BJ (cell line): ENCODE measurements around the gene CDK2AP2. TPM values are rescaled to one million over a fixed set of nuclear protein-coding genes. Genes with fewer than 3 reads are reported as not detected.

Source experiments
- CTCF ChIA-PET: fragments of 350-600 bp; formaldehyde crosslinking; extraction: SDS; loops from one replicate; lab custom pipeline; 2021; ENCODE audit warnings: antibody characterized with exemption, inconsistent platforms; lab: Yijun Ruan, JAX
- POLR2A ChIA-PET: fragments of 300-600 bp; sonication (Branson Sonifier 250); formaldehyde crosslinking; extraction: SDS; loops from one replicate; lab custom pipeline; 2021; ENCODE audit warnings: antibody characterized with exemption; lab: Charles Lee
- DNase-seq: peaks from one replicate; pipeline ENCODE4 v3.0.0-alpha.2; 2011; ENCODE audit warnings: low read depth
- H3K27me3 ChIP-seq: 2 replicates; pipeline ENCODE4 v1.6.0; 2011; ENCODE audit warnings: low read length; ENCODE audit not compliant: control insufficient read depth, insufficient read depth
- H3K36me3 ChIP-seq: 2 replicates; pipeline ENCODE4 v1.5.1; 2011; ENCODE audit warnings: low read length; ENCODE audit not compliant: control insufficient read depth, insufficient read depth
- H3K4me3 ChIP-seq: 2 replicates; pipeline ENCODE4 v1.5.1; 2011; ENCODE audit warnings: low read depth, mild to moderate bottlenecking, control low read depth, low read length
- CTCF ChIP-seq: IDR thresholded peaks from 2 replicates; pipeline ENCODE4 v1.5.1; 2011; ENCODE audit warnings: low read depth, mild to moderate bottlenecking, control low read depth, inconsistent platforms, low read length, moderate library complexity; ENCODE audit not compliant: insufficient read depth
- polyA plus RNA-seq: library from polyadenylated mRNA; depleted of rRNA; stranded (reverse); fragments of >200 nt; gene quantifications from 2 replicates; pipeline ENCODE4 v1.2.3, GENCODE V29; 2011

Gene CDK2AP2
- polyA plus RNA-seq, 1 experiment: 30.4 TPM

- TF ChIP-seq CTCF: no peak
Observed at GRCh38 chr11:67545280-67545679, 37.3 kb upstream of the CDK2AP2 start.

DNA sequence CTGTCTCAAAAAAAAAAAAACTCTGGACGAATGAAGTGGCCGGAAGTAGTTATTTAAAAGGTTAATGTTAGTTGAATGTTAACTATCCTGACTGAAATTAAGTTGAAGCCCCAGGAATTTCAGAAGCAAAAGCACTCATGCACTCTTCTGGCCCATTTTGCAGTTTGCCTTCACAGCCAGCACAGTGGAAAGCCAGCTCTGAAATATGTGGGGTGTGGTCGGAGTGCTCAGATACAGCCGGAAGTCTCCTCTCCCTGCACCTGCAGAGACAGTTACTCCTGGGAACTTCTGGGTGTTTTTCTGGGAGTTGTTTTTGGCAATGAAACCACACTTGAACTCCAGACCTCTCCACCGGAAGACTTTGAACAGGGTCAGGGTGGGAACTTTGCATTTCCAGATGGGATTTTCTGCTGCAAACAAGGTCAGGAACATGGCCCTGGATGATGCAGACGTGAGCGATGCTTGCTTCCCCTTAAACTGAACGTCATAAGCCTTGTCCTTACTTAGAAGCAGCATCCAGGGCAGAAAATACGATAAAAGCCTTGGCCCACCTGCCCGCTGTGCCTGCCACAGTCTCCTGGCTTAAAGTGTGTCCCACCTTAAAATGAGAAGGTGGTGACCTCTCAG is 36.8 kb upstream of the CDK2AP2 start:
- ChIA-PET POLR2A (no interaction called here), CTCF (no interaction called here)
- peaks cover 2% of the 10 kb centered on the region for H3K27me3 ChIP-seq

More at GRCh38 chr11:67545280-67545679, 37.3 kb upstream of the CDK2AP2 start:
- DNase-seq: no peak
- Histone ChIP-seq H3K4me3 (no peak overlapping the region), H3K27me3 (peaks cover 2% of the 10 kb centered on the region), H3K36me3 (no peaks in the 10 kb centered on the region)
- CTCF ChIA-PET: interaction anchor here (1.1 kb wide), 1 partner anchor 63 kb away, joined by 3 read pairs; no protein-coding TSS in a partner anchor
- POLR2A ChIA-PET: no interaction called here

GRCh38 chr11:67543585-67543984 is 35.6 kb upstream of the CDK2AP2 start:
- no peaks in the 10 kb centered on the region for H3K36me3 ChIP-seq
- ChIA-PET POLR2A (interaction anchor here (0.6 kb wide), 1 partner anchor 43 kb away, joined by 3 read pairs; no protein-coding TSS in a partner anchor), CTCF (no interaction called here)

More for the DNA sequence above, 36.8 kb upstream of the CDK2AP2 start:
- no peak overlapping the region for H3K4me3 ChIP-seq
- H3K36me3 ChIP-seq: no peaks in the 10 kb centered on the region
- no peak for DNase-seq
- TF ChIP-seq CTCF: no peak

DNA sequence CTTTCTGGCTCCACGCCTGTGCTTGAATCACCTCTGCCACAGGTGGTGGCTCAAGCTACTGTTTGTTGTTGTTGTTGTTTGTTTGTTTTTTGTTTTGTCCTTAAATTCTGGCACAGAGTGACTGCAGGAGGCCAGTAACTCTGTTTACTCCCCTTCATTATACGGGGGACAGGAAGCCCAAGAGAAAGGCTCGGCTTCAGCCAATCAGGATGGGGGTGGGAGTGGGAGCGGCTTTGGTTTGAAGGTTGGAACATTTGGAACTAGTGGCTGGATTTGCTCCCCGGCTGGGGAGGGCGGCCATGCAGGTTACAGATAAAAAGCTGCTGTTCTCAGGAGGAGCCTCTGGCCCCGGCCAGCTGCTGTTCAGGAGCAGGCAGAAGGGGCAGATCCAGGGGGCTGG is 35.0 kb upstream of the CDK2AP2 start:
- ChIA-PET CTCF (no interaction called here), POLR2A (interaction anchor here (0.6 kb wide), 1 partner anchor 42 kb away, joined by 3 read pairs; no protein-coding TSS in a partner anchor)

More at GRCh38 chr11:67543585-67543984, 35.6 kb upstream of the CDK2AP2 start:
- no peak for DNase-seq
- TF ChIP-seq CTCF: no peak
- H3K27me3 ChIP-seq: peaks cover 2% of the 10 kb centered on the region
- H3K4me3 ChIP-seq: no peak overlapping the region

GRCh38 chr11:67542169-67542568 is 34.2 kb upstream of the CDK2AP2 start:
- H3K4me3 ChIP-seq: no peak overlapping the region
- H3K27me3 ChIP-seq: peaks cover 2% of the 10 kb centered on the region
- TF ChIP-seq CTCF: no peak
- ChIA-PET POLR2A (no interaction called here), CTCF (interaction anchor here (1.1 kb wide), 1 partner anchor 9 kb away, joined by 4 read pairs; no protein-coding TSS in a partner anchor)
- no peaks in the 10 kb centered on the region for H3K36me3 ChIP-seq
- DNase-seq: no peak

More for the DNA sequence above, 35.0 kb upstream of the CDK2AP2 start:
- DNase-seq: no peak
- peaks cover 2% of the 10 kb centered on the region for H3K27me3 ChIP-seq
- H3K4me3 ChIP-seq: no peak overlapping the region
- no peaks in the 10 kb centered on the region for H3K36me3 ChIP-seq
- no peak for TF ChIP-seq CTCF
